HepG2 (cell line): ENCODE data around the gene PNKP. TPM values are rescaled to one million over a fixed set of nuclear protein-coding genes. Genes with fewer than 3 reads are reported as not detected.
A peak's percentile ranks its signal among the peaks of the same experiment; 100 is the strongest.

Experiments
- AGO2 ChIP-seq: fragments of 200-400 bp; formaldehyde crosslinking; optimal IDR thresholded peaks from 2 replicates; pipeline ENCODE3; 2017; ENCODE audit warnings: mild to moderate bottlenecking, low read depth, low read length, moderate library complexity
- AKAP8 ChIP-seq: sonication (generic); formaldehyde crosslinking; IDR thresholded peaks from 2 replicates; pipeline ENCODE4 v1.5.1; 2020; ENCODE audit warnings: mild to moderate bottlenecking, missing genetic modification reagents
- CBX1 ChIP-seq: IDR thresholded peaks from one replicate; pipeline ENCODE4 v1.6.1; 2016; ENCODE audit warnings: antibody characterized with exemption, low read depth
- FIP1L1 ChIP-seq: fragments of 200-400 bp; formaldehyde crosslinking; IDR thresholded peaks from 2 replicates; pipeline ENCODE4 v1.6.1; 2018; ENCODE audit warnings: low read depth, mild to moderate bottlenecking, low read length, moderate library complexity, borderline replicate concordance; ENCODE audit not compliant: insufficient read depth
- FOXK1 ChIP-seq: sonication (generic); formaldehyde crosslinking; IDR thresholded peaks from 2 replicates; pipeline ENCODE4 v1.4.0; 2020; ENCODE audit warnings: low read depth, missing genetic modification reagents, borderline replicate concordance
- HDAC2 ChIP-seq: sonication (generic); formaldehyde crosslinking; IDR thresholded peaks from 2 replicates; pipeline ENCODE4 v1.4.0; 2020; ENCODE audit warnings: missing genetic modification reagents
- HNF4A ChIP-seq: sonication (generic); formaldehyde crosslinking; IDR thresholded peaks from 2 replicates; pipeline ENCODE4 v1.4.0; 2020; ENCODE audit warnings: missing genetic modification reagents
- IRF1 ChIP-seq: sonication (generic); formaldehyde crosslinking; IDR thresholded peaks from 2 replicates; pipeline ENCODE4 v1.4.0; 2020; ENCODE audit warnings: low read depth, mild to moderate bottlenecking, missing genetic modification reagents
- IRF9 ChIP-seq: sonication (generic); formaldehyde crosslinking; IDR thresholded peaks from 2 replicates; pipeline ENCODE4 v1.8.0; 2022; ENCODE audit warnings: missing genetic modification reagents, mild to moderate bottlenecking, borderline replicate concordance
- KDM5B ChIP-seq: sonication (generic); formaldehyde crosslinking; IDR thresholded peaks from 2 replicates; pipeline ENCODE4 v1.4.0; 2020; ENCODE audit warnings: missing genetic modification reagents, mild to moderate bottlenecking, borderline replicate concordance
- MAZ ChIP-seq, 2 experiments: sonication (generic) in 1 of 2; formaldehyde crosslinking in 1 of 2; IDR thresholded peaks; 2 replicates each; pipeline versions ENCODE4 v1.5.0 to v1.6.1; 2012 to 2020; ENCODE audit warnings: low read depth in 2 of 2, mild to moderate bottlenecking in 2 of 2, borderline replicate concordance in 1 of 2, improper control_type of control experiment in 1 of 2, low read length in 1 of 2, missing genetic modification reagents in 1 of 2, moderate library complexity in 1 of 2
- MLX ChIP-seq: IDR thresholded peaks from 2 replicates; pipeline ENCODE4 v1.6.1; 2016
- NCOA1 ChIP-seq: sonication (generic); formaldehyde crosslinking; IDR thresholded peaks from 2 replicates; pipeline ENCODE4 v1.9.0; 2021; ENCODE audit warnings: missing genetic modification reagents
- RBM22 ChIP-seq: fragments of 200-400 bp; formaldehyde crosslinking; optimal IDR thresholded peaks from 2 replicates; pipeline ENCODE3; 2017; ENCODE audit warnings: mild to moderate bottlenecking, low read length, moderate library complexity
- SMAD9 ChIP-seq: sonication (generic); formaldehyde crosslinking; IDR thresholded peaks from 2 replicates; pipeline ENCODE4 v1.5.1; 2020; ENCODE audit warnings: mild to moderate bottlenecking, missing genetic modification reagents
- UBTF ChIP-seq: sonication (generic); formaldehyde crosslinking; IDR thresholded peaks from 2 replicates; pipeline ENCODE4 v1.4.0; 2020; ENCODE audit warnings: mild to moderate bottlenecking, missing genetic modification reagents
- XRCC5 ChIP-seq: fragments of 200-400 bp; formaldehyde crosslinking; optimal IDR thresholded peaks from 2 replicates; pipeline ENCODE3; 2017; ENCODE audit warnings: mild to moderate bottlenecking, low read length
- ZBTB2 ChIP-seq: sonication (generic); formaldehyde crosslinking; IDR thresholded peaks from 2 replicates; pipeline ENCODE4 v1.8.0; 2022; ENCODE audit warnings: low read depth, missing genetic modification reagents
- ZBTB34 ChIP-seq: sonication (generic); formaldehyde crosslinking; IDR thresholded peaks from 2 replicates; pipeline ENCODE4 v1.8.0; 2022; ENCODE audit warnings: mild to moderate bottlenecking, missing genetic modification reagents
- ZNF614 ChIP-seq: IDR thresholded peaks from 2 replicates; pipeline ENCODE4 v1.6.1; 2018; ENCODE audit warnings: missing biosample characterization, missing genetic modification reagents, inconsistent platforms, borderline replicate concordance
- ZNF780A ChIP-seq: sonication (generic); formaldehyde crosslinking; IDR thresholded peaks from 2 replicates; pipeline ENCODE4 v1.8.0; 2022; ENCODE audit warnings: mild to moderate bottlenecking, missing genetic modification reagents, moderate library complexity
- ZSCAN30 ChIP-seq: sonication (generic); formaldehyde crosslinking; IDR thresholded peaks from 2 replicates; pipeline ENCODE4 v1.5.0; 2020; ENCODE audit warnings: mild to moderate bottlenecking, missing genetic modification reagents
- polyA plus RNA-seq, 8 experiments: library from polyadenylated mRNA; depleted of rRNA in 3 of 8; stranded (reverse) in 7 of 8; unstranded in 1 of 8; fragments of >200 nt; fragmentation: Illumina TruSeq in 4 of 8; extraction: Trizol in 4 of 8; gene quantifications; 2 replicates each; pipeline versions ENCODE4 v1.2.1 to v1.2.3, GENCODE V29; 2011 to 2016; ENCODE audit warnings: low read depth in 4 of 8, missing spikeins in 1 of 8, mixed read lengths in 1 of 8; ENCODE audit not compliant: insufficient read depth in 1 of 8
- total RNA-seq, 5 experiments: library from RNA; depleted of rRNA; stranded (reverse); fragments of >200 nt; fragmentation: Illumina TruSeq; extraction: Trizol; gene quantifications; 2 replicates each; pipeline ENCODE4 v1.2.3, GENCODE V29; 2016; ENCODE audit warnings: low read depth in 1 of 5

PNKP gene
- total and polyA plus RNA-seq, 2 of the 13 experiments (the other 11 are each of a cell fraction or from before 2014, with no cell fraction given), result 12.7 to 27.1 TPM

- no peak for TF ChIP-seq IRF1 (CRISPR knock-in tag)
- no peak for TF ChIP-seq CBX1
- no peak for TF ChIP-seq FOXK1 (CRISPR knock-in tag)
- TF ChIP-seq XRCC5, result no peak
- TF ChIP-seq NCOA1 (CRISPR knock-in tag), result no peak
- no peak for TF ChIP-seq SMAD9 (CRISPR knock-in tag)
- TF ChIP-seq RBM22, result no peak
- TF ChIP-seq AKAP8 (CRISPR knock-in tag), result no peak
- TF ChIP-seq ZSCAN30, result no peak
- no peak for TF ChIP-seq KDM5B
- 0 out of 2 replicates have a peak, but pooled peaks have one; percentile 27 for TF ChIP-seq ZBTB2 (CRISPR knock-in tag)
- TF ChIP-seq AGO2, result peak; percentile 69
- TF ChIP-seq HDAC2, result no peak
- TF ChIP-seq ZNF614 (CRISPR knock-in tag), result no peak
- TF ChIP-seq IRF9 (CRISPR knock-in tag), result no peak
- TF ChIP-seq MAZ (IDR thresholded peaks at IDR 0.05; ENCODE audit: borderline replicate concordance, low read depth, low read length), result peak; percentile 76; the same call in 1 of the 2 replicates
- no peak for TF ChIP-seq MAZ (CRISPR knock-in tag; IDR thresholded peaks at IDR 0.05; ENCODE audit: low read depth)
- TF ChIP-seq UBTF (CRISPR knock-in tag), result no peak
- no peak for TF ChIP-seq MLX (CRISPR knock-in tag)
- no peak for TF ChIP-seq FIP1L1
- TF ChIP-seq ZNF780A (CRISPR knock-in tag), result no peak
- TF ChIP-seq ZBTB34 (CRISPR knock-in tag), result no peak
- TF ChIP-seq HNF4A (CRISPR knock-in tag), result no peak
These were observed 1.7 kb upstream of the PNKP start (continued) for GRCh38 chr19:49869009-49869483.
